DOHH2 (cell line): ENCODE measurements around the gene GRM5.

Experiments
- EZH2phosphoT487 ChIP-seq: fragments of 200-600 bp; sonication (generic); IDR thresholded peaks from 2 replicates; pipeline ENCODE4 v1.6.1; 2017; ENCODE audit warnings: borderline replicate concordance, mild to moderate bottlenecking, antibody characterized with exemption, low read length, moderate library complexity, mixed read lengths
- TF ChIP-seq, protein P1 (sequence below): fragments of 200-600 bp; sonication (generic); IDR thresholded peaks from one replicate; pipeline ENCODE4 v1.5.1; 2014; ENCODE audit warnings: antibody characterized with exemption, mild to moderate bottlenecking, low read depth, low read length; ENCODE audit not compliant: poor library complexity, severe bottlenecking

DNA sequence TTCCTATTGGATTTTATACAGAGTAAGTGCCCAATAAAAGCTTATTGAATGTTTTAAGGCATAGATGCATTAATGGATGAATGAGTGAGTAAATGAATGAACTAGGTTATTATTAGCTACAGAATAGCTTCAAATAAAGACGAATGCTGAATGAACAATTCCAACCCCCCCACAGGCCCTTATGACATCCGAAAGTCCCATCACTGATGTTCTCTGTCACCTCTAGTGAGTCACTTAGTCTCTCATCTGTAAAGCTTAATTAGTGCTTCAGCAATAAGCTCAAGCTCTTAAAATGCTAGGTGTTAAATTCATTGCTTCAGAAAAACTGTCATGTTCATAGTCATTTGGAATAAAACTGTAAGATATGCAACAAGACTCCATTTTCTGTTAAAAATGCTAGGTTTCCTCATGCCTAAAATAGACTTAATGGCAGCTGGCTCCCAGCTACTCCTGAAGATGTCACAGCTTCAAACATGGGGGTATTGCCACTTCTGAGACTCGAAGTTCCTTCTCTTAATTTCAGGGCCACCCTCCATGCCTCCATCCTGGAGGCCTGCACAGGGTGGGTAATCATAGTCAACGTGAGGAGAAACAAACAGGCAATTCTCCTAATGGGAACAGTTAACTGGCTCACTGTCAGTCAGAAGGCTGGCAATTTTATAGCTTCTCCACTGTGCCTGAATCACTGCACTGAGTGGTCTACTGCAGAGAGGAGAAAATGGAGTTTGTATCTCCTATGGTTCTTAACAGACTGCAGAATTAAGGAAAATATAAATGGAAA, 373.3 kb downstream of the GRM5 start:
- TF ChIP-seq, protein P1, sequence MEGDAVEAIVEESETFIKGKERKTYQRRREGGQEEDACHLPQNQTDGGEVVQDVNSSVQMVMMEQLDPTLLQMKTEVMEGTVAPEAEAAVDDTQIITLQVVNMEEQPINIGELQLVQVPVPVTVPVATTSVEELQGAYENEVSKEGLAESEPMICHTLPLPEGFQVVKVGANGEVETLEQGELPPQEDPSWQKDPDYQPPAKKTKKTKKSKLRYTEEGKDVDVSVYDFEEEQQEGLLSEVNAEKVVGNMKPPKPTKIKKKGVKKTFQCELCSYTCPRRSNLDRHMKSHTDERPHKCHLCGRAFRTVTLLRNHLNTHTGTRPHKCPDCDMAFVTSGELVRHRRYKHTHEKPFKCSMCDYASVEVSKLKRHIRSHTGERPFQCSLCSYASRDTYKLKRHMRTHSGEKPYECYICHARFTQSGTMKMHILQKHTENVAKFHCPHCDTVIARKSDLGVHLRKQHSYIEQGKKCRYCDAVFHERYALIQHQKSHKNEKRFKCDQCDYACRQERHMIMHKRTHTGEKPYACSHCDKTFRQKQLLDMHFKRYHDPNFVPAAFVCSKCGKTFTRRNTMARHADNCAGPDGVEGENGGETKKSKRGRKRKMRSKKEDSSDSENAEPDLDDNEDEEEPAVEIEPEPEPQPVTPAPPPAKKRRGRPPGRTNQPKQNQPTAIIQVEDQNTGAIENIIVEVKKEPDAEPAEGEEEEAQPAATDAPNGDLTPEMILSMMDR, result no peak
- no peak for TF ChIP-seq EZH2phosphoT487
